Neuronal stem cell (in vitro differentiated cells): ENCODE data around the gene CLIC4.

Experiments
- DNase-seq: peaks from one replicate; pipeline ENCODE4 v3.0.0-alpha.2; 2013; ENCODE audit warnings: low spot score
- H2AFZ ChIP-seq: one replicate; pipeline ENCODE4 v1.6.1; 2013; ENCODE audit warnings: mild to moderate bottlenecking, low read length, inconsistent platforms
- H2AK5ac ChIP-seq: 2 replicates; pipeline ENCODE4 v1.6.1; 2013; ENCODE audit warnings: low read depth, mild to moderate bottlenecking, inconsistent platforms, low read length, moderate library complexity, mixed read lengths
- H2BK120ac ChIP-seq: 2 replicates; pipeline ENCODE4 v1.6.1; 2013; ENCODE audit warnings: low read depth, mild to moderate bottlenecking, inconsistent platforms, low read length, moderate library complexity, mixed read lengths
- H2BK12ac ChIP-seq: one replicate; pipeline ENCODE4 v1.6.1; 2013; ENCODE audit warnings: low read length, inconsistent platforms
- H2BK15ac ChIP-seq: 2 replicates; pipeline ENCODE4 v1.6.1; 2013; ENCODE audit warnings: mild to moderate bottlenecking, low read length, inconsistent platforms, mixed read lengths
- H2BK5ac ChIP-seq: one replicate; pipeline ENCODE4 v1.6.1; 2013; ENCODE audit warnings: inconsistent platforms, mild to moderate bottlenecking, low read length, moderate library complexity
- H3K14ac ChIP-seq: one replicate; pipeline ENCODE4 v1.6.1; 2013; ENCODE audit warnings: low read length, inconsistent platforms
- H3K18ac ChIP-seq: 2 replicates; pipeline ENCODE4 v1.6.1; 2013; ENCODE audit warnings: low read length, inconsistent platforms
- H3K23ac ChIP-seq: 2 replicates; pipeline ENCODE4 v1.6.1; 2013; ENCODE audit warnings: low read depth, mild to moderate bottlenecking, mixed read lengths, low read length, inconsistent platforms; ENCODE audit not compliant: poor library complexity
- H3K27ac ChIP-seq: replicated peaks from 3 replicates; pipeline ENCODE4 v1.5.1; 2013; ENCODE audit warnings: low read length, inconsistent platforms
- H3K27me3 ChIP-seq, 3 experiments: 2 replicates each; pipeline ENCODE4 v1.6.1; 2013; ENCODE audit warnings: low read length in 3 of 3, mild to moderate bottlenecking in 2 of 3, inconsistent platforms in 1 of 3, low read depth in 1 of 3, mixed read lengths in 1 of 3, moderate library complexity in 1 of 3; ENCODE audit not compliant: control insufficient read depth in 3 of 3, insufficient read depth in 3 of 3
- H3K36me3 ChIP-seq, 2 donors: replicated peaks in 1 of 2; 2 replicates each; pipeline ENCODE4 v1.6.1; 2013; ENCODE audit warnings: low read length in 2 of 2; ENCODE audit not compliant: control insufficient read depth in 2 of 2, insufficient read depth in 2 of 2
- H3K4ac ChIP-seq: 2 replicates; pipeline ENCODE4 v1.6.1; 2013; ENCODE audit warnings: inconsistent platforms, mild to moderate bottlenecking, low read length, moderate library complexity
- H3K4me1 ChIP-seq, 2 donors: 1 replicate in 1 of 2; 2 replicates in 1 of 2; pipeline ENCODE4 v1.6.1; 2013; ENCODE audit warnings: low read length in 2 of 2, low read depth in 1 of 2; ENCODE audit not compliant: control insufficient read depth in 2 of 2, insufficient read depth in 1 of 2
- H3K4me2 ChIP-seq: one replicate; pipeline ENCODE4 v1.6.1; 2013; ENCODE audit warnings: mild to moderate bottlenecking, low read length, inconsistent platforms; ENCODE audit not compliant: insufficient read depth, poor library complexity, severe bottlenecking
- H3K4me3 ChIP-seq, 2 donors: 2 replicates each; pipeline ENCODE4 v1.5.1; 2013; ENCODE audit warnings: low read length in 2 of 2, mild to moderate bottlenecking in 2 of 2, inconsistent platforms in 1 of 2, moderate library complexity in 1 of 2
- H3K79me1 ChIP-seq: one replicate; pipeline ENCODE4 v1.6.1; 2013; ENCODE audit warnings: low read depth, mild to moderate bottlenecking, inconsistent platforms, low read length, moderate library complexity
- H3K9ac ChIP-seq: one replicate; pipeline ENCODE4 v1.6.1; 2013; ENCODE audit warnings: mild to moderate bottlenecking, low read depth, low read length, inconsistent platforms; ENCODE audit not compliant: poor library complexity
- H3K9me3 ChIP-seq, 2 donors: replicated peaks in 1 of 2; 2 replicates each; pipeline versions ENCODE3 to v1.6.1; 2013; ENCODE audit warnings: low read length in 2 of 2, mild to moderate bottlenecking in 2 of 2, inconsistent platforms in 1 of 2, low read depth in 1 of 2, mixed read lengths in 1 of 2, moderate library complexity in 1 of 2; ENCODE audit not compliant: control insufficient read depth in 2 of 2, insufficient read depth in 1 of 2
- H4K8ac ChIP-seq: one replicate; pipeline ENCODE4 v1.6.1; 2013; ENCODE audit warnings: low read depth, mild to moderate bottlenecking, inconsistent platforms, low read length, moderate library complexity
- H4K91ac ChIP-seq: one replicate; pipeline ENCODE4 v1.6.1; 2013; ENCODE audit warnings: low read length, low read depth, mild to moderate bottlenecking, inconsistent platforms; ENCODE audit not compliant: poor library complexity
- WGBS, 2 donors: extraction: QIAGEN DNeasy Blood & Tissue Kit; methylation state at CpG; one replicate each; pipeline ENCODE4 v1.1.7; 2013; ENCODE audit warnings: missing lambda C conversion rate in 2 of 2, mixed read lengths in 1 of 2; ENCODE audit not compliant: insufficient read length in 2 of 2, insufficient replicate concordance in 1 of 2; ENCODE audit errors: extremely low coverage in 2 of 2; 5-methylcytosine and 5-hydroxymethylcytosine counted together

Gene CLIC4

GRCh38 chr1:24783713-24784112 is 38.5 kb downstream of the CLIC4 start:
- H3K23ac ChIP-seq = no peak overlapping the region
- no peak overlapping the region for H3K9ac ChIP-seq
- no peak overlapping the region for H2AFZ ChIP-seq
- no peak overlapping the region for H2AK5ac ChIP-seq
- no peak overlapping the region for H3K4ac ChIP-seq
- no peaks in the 10 kb centered on the region for H3K27me3 ChIP-seq
- no peak overlapping the region for H2BK5ac ChIP-seq
- no peak overlapping the region for H3K18ac ChIP-seq
- H2BK12ac ChIP-seq = no peak overlapping the region
- no peak overlapping the region for H4K91ac ChIP-seq
- peaks cover 0 to 2% of the 10 kb centered on the region in 2 donors for H3K9me3 ChIP-seq
- no peak overlapping the region for H3K27ac ChIP-seq
- H3K4me2 ChIP-seq = no peak overlapping the region
- H3K14ac ChIP-seq = no peak overlapping the region
- no peak overlapping the region for H3K4me3 ChIP-seq
- H3K4me1 ChIP-seq = no peaks in the 10 kb centered on the region
- peaks cover 0 to 21% of the 10 kb centered on the region in 2 donors for H3K36me3 ChIP-seq
- H2BK15ac ChIP-seq = no peak overlapping the region
- no peak overlapping the region for H2BK120ac ChIP-seq
- H4K8ac ChIP-seq = no peak overlapping the region
- peaks cover 2% of the 10 kb centered on the region for H3K79me1 ChIP-seq
- DNase-seq = no peak
- WGBS, 2 donors = no CpG with 5 or more reads among the region's 1 CpG

DNA sequence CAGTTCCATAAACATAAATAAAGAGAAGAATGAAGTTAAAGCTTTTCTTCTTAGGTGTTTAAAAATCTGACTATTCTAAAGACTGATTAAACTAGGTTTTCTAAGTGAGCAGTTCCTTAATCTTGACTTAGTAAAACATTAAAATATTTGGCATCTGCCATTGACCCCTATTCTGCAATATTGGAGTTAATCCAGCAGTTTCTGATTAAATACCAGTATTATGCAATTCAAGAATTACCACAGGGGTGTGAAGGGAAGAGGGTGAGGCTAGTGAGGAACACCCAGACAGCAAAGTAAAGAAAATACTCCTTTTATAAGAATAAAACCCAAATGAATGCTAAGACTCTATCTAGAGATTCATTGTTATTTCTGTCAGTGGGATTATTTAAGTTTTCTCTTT is 40.9 kb downstream of the CLIC4 start:
- H2AFZ ChIP-seq = no peak overlapping the region
- H3K9me3 ChIP-seq = peaks cover 0 to 2% of the 10 kb centered on the region in 2 donors
- H3K23ac ChIP-seq = no peak overlapping the region
- no peak overlapping the region for H3K9ac ChIP-seq
- H2BK5ac ChIP-seq = no peak overlapping the region
- H3K27ac ChIP-seq = no peak overlapping the region
- no peaks in the 10 kb centered on the region for H3K27me3 ChIP-seq
- H2BK120ac ChIP-seq = no peak overlapping the region
- H3K18ac ChIP-seq = no peak overlapping the region
- no peak overlapping the region for H2BK15ac ChIP-seq
- no peak overlapping the region for H4K91ac ChIP-seq
- no peak overlapping the region for H4K8ac ChIP-seq
- H3K4me1 ChIP-seq = no peaks in the 10 kb centered on the region
- H2AK5ac ChIP-seq = no peak overlapping the region
- peaks cover 1 to 11% of the 10 kb centered on the region in 2 donors for H3K36me3 ChIP-seq
- peaks cover 5% of the 10 kb centered on the region for H3K79me1 ChIP-seq
- H3K14ac ChIP-seq = no peak overlapping the region
- H2BK12ac ChIP-seq = no peak overlapping the region
- no peak for DNase-seq
- H3K4me3 ChIP-seq = no peak overlapping the region
- H3K4ac ChIP-seq = no peak overlapping the region
- H3K4me2 ChIP-seq = no peak overlapping the region

DNA sequence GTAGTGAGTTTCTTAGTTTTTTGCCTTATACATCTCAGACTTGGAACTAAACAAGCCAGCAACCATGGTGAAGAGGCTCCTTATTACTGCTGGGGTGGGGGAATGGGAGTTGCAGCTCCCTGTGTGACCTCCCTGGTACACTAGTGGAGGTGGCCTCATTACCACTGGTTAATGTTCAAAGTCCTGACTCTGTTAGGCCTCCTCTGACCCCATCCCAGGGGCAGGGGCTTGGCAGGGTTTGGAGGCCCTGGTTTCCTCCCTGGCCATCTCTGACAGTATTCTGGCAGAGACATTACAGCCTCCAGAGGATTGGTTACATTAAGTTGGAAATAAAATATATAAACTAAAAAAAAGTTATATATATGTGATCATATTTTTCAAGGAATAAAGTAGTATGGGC is 45.2 kb downstream of the CLIC4 start:
- no peak overlapping the region for H3K4me3 ChIP-seq
- H2BK15ac ChIP-seq = no peak overlapping the region
- H3K23ac ChIP-seq = no peak overlapping the region
- H3K14ac ChIP-seq = no peak overlapping the region
- peaks cover 1 to 4% of the 10 kb centered on the region in 2 donors for H3K36me3 ChIP-seq
- no peak overlapping the region for H2BK12ac ChIP-seq
- H2AK5ac ChIP-seq = no peak overlapping the region
- no peak overlapping the region for H3K4ac ChIP-seq
- H3K27me3 ChIP-seq = no peaks in the 10 kb centered on the region
- no peak overlapping the region for H4K8ac ChIP-seq
- DNase-seq = no peak
- H4K91ac ChIP-seq = no peak overlapping the region
- no peak overlapping the region for H3K18ac ChIP-seq
- no peak overlapping the region for H3K27ac ChIP-seq
- no peak overlapping the region for H2BK5ac ChIP-seq
- no peak overlapping the region for H3K4me2 ChIP-seq
- no peak overlapping the region for H2BK120ac ChIP-seq
- H2AFZ ChIP-seq = no peak overlapping the region
- H3K79me1 ChIP-seq = peaks cover 4% of the 10 kb centered on the region
- no peak overlapping the region for H3K9ac ChIP-seq
- H3K9me3 ChIP-seq = peaks cover 0 to 2% of the 10 kb centered on the region in 2 donors
- no peaks in the 10 kb centered on the region for H3K4me1 ChIP-seq

DNA sequence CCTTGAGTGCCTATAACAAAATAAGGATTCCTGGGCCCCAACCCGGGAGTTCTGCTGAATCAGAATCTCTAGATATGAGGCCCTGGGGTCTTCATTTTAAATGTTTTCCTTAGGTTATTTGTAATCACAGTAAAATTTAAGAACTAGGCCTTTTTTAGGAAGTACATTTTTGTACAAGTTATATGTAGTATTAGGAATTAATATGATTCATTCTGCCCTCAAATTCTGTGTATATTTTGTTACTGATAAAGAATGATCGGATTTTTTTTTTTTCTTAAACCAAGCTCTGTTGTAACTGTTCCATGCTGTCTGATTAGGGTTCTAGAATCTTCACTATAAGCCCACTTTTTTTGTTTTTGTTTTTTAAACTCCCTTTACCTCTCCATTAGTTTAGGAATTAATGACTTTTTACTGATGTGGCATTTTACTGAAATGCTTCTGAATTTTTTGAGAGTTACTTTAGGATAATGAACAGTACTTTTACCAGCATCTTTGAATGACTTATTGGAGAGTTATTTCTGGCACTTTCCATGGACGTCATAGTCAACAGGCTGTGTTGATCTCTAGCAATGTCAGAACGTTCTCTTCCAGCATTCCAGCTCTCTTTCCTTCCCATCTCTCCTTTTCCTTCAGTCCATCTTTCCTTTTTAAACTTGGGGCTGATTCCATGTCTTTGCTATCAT is 48.3 kb downstream of the CLIC4 start:
- Histone ChIP-seq H2BK5ac (no peak overlapping the region), H3K4ac (no peak overlapping the region), H4K8ac (no peak overlapping the region), H3K4me2 (no peak overlapping the region), H3K9ac (no peak overlapping the region), H2BK12ac (no peak overlapping the region), H3K4me1 (no peaks in the 10 kb centered on the region), H3K14ac (no peak overlapping the region), H3K36me3 (peaks cover 7 to 15% of the 10 kb centered on the region in 2 donors), H3K79me1 (peaks cover 7% of the 10 kb centered on the region), H2BK15ac (no peak overlapping the region), H3K4me3 (no peak overlapping the region), H3K18ac (no peak overlapping the region), H2AFZ (no peak overlapping the region), H3K23ac (no peak overlapping the region), H3K27ac (no peak overlapping the region), H2BK120ac (no peak overlapping the region), H3K9me3 (peaks cover 6 to 15% of the 10 kb centered on the region in 2 donors), H3K27me3 (no peaks in the 10 kb centered on the region), H4K91ac (no peak overlapping the region), H2AK5ac (no peak overlapping the region)
- DNase-seq = no peak
- WGBS, 2 donors = no CpG with 5 or more reads among the region's 4 CpGs
